Thoracic aorta endothelial cell (primary cell): ENCODE measurements around the gene ZNF497. TPM values are rescaled to one million over a fixed set of nuclear protein-coding genes. Genes with fewer than 3 reads are reported as not detected.

Source experiments
- small RNA-seq: library from RNA; depleted of rRNA; stranded (forward); fragments of <200 nt; gene quantifications from one replicate; pipeline ENCODE3, GENCODE V24; 2012
- total RNA-seq: library from RNA; depleted of rRNA; stranded (reverse); fragments of >200 nt; gene quantifications from 2 replicates; pipeline ENCODE4 v1.2.3, GENCODE V29; 2012

The ZNF497 gene
- total RNA-seq = 0.36 and 0.40 TPM in 2 replicates

GRCh38 chr19:58362272-58362994 is at the start of gene ZNF497:
Gene ZNF497 (minus strand): TSS chr19:58362751. CDS start chr19:58357635, 5,116 bp downstream.

GRCh38 chr19:58408152-58409009 is 45.8 kb upstream of the ZNF497 start, which contains the start of gene ZNF584:
Gene ZNF584 (plus strand): TSS chr19:58408649. CDS start chr19:58409148, 499 bp downstream.

GRCh38 chr19:58395220-58395978 is 32.8 kb upstream of the ZNF497 start, which contains the start of gene RNF225:
Gene RNF225 (plus strand): TSS chr19:58395656. CDS start chr19:58396090, 434 bp downstream.

GRCh38 chr19:58386576-58387337 is 24.2 kb upstream of the ZNF497 start, which contains the start of gene RPS5:
Gene RPS5 (plus strand): TSS chr19:58387269. CDS start chr19:58388138, 869 bp downstream.

GRCh38 chr19:58380662-58381459 is 18.3 kb upstream of the ZNF497 start, which contains the start of gene ZNF837:
Gene ZNF837 (minus strand): TSS chr19:58381030. CDS start chr19:58369332, 11,698 bp downstream.

GRCh38 chr19:58352760-58353671 is 9.5 kb downstream of the ZNF497 start, which contains the start of gene A1BG:
Gene A1BG (minus strand): TSS chr19:58353492. CDS start chr19:58353437, 55 bp downstream.

GRCh38 chr19:58326914-58327726 is 35.4 kb downstream of the ZNF497 start, which contains the start of gene ZSCAN22:
Gene ZSCAN22 (plus strand): TSS chr19:58326994. CDS start chr19:58334803, 7,809 bp downstream.

GRCh38 chr19:58305065-58305931 is 57.3 kb downstream of the ZNF497 start, which contains the start of gene ERVK3-1:
Gene ERVK3-1 (plus strand): TSS chr19:58305377. CDS start chr19:58312169, 6,792 bp downstream.

Small RNAs within 50 kb of the gene (small RNA-seq; reads per million reads assigned to genes)
- 0.49 reads per million for gene MIR4754
- gene MIR6806 = not detected
- not detected for gene RNA5SP473

Other genes starting within 250 kb of the ZNF497 start
- gene ZNF329, start 212.0 kb downstream of the ZNF497 start, total RNA-seq = 8.8 and 9.5 TPM in 2 replicates
- gene ZNF274, start 179.7 kb downstream of the ZNF497 start, total RNA-seq = 19.2 and 23.0 TPM in 2 replicates
- gene ZNF544, start 133.8 kb downstream of the ZNF497 start, total RNA-seq = 54.0 and 61.5 TPM in 2 replicates
- gene ZNF8, start 83.8 kb downstream of the ZNF497 start, total RNA-seq = 6.9 and 8.0 TPM in 2 replicates
- gene ERVK3-1, start 57.4 kb downstream of the ZNF497 start, total RNA-seq = 27.4 and 28.0 TPM in 2 replicates
- gene ZSCAN22, start 35.8 kb downstream of the ZNF497 start, total RNA-seq = 2.9 and 3.2 TPM in 2 replicates
- 1.0 and 3.6 TPM in 2 replicates for gene A1BG, start 9.3 kb downstream of the ZNF497 start, total RNA-seq
- 0.57 and 1.2 TPM in 2 replicates for gene ZNF837, start 18.3 kb upstream of the ZNF497 start, total RNA-seq
- 1,068 and 1,110 TPM in 2 replicates for gene RPS5, start 24.5 kb upstream of the ZNF497 start, total RNA-seq
- 0.14 and 0.27 TPM in 2 replicates for gene RNF225, start 32.9 kb upstream of the ZNF497 start, total RNA-seq
- gene ZNF584, start 45.9 kb upstream of the ZNF497 start, total RNA-seq = 10.0 and 14.0 TPM in 2 replicates
- 5.5 and 6.7 TPM in 2 replicates for gene ZNF132, start 77.4 kb upstream of the ZNF497 start, total RNA-seq
- 6.8 and 8.8 TPM in 2 replicates for gene ZNF324B, start 88.9 kb upstream of the ZNF497 start, total RNA-seq
- 11.2 and 12.8 TPM in 2 replicates for gene ZNF324, start 104.3 kb upstream of the ZNF497 start, total RNA-seq
- 5.3 and 5.7 TPM in 2 replicates for gene ZNF446, start 113.6 kb upstream of the ZNF497 start, total RNA-seq
- gene SLC27A5, start 149.2 kb upstream of the ZNF497 start, total RNA-seq = 7.8 and 8.0 TPM in 2 replicates
- 7.6 and 10.2 TPM in 2 replicates for gene ZBTB45, start 157.1 kb upstream of the ZNF497 start, total RNA-seq
- gene TRIM28, start 181.3 kb upstream of the ZNF497 start, total RNA-seq = 362 and 396 TPM in 2 replicates
- gene CHMP2A, start 192.4 kb upstream of the ZNF497 start, total RNA-seq = 60.3 and 83.4 TPM in 2 replicates
- 75.3 TPM in 2 replicates for gene UBE2M, start 195.9 kb upstream of the ZNF497 start, total RNA-seq
- 14.1 and 14.9 TPM in 2 replicates for gene MZF1, start 210.6 kb upstream of the ZNF497 start, total RNA-seq